H1 (cell line): ENCODE data around the gene ACACA. TPM values are rescaled to one million over a fixed set of nuclear protein-coding genes. Genes with fewer than 3 reads are reported as not detected.

Experiments used
- CTCF ChIA-PET: fragments of 300-600 bp; sonication (Branson Sonifier 250); formaldehyde crosslinking; loops from one replicate; lab custom pipeline; 2021; ENCODE audit not compliant: partially characterized antibody; lab: Charles Lee
- POLR2A ChIA-PET: fragments of 300-600 bp; sonication (Branson Sonifier 250); formaldehyde crosslinking; loops from one replicate; lab custom pipeline; 2021; ENCODE audit warnings: inconsistent platforms; ENCODE audit not compliant: partially characterized antibody; lab: Charles Lee
- DNase-seq, 2 experiments: peaks; one replicate each; pipeline versions ENCODE4 v3.0.0 to v3.0.0-alpha.2; 2010 to 2022; ENCODE audit warnings: low spot score in 2 of 2, low read depth in 1 of 2, mixed read lengths in 1 of 2
- FAIRE-seq: peaks from 2 replicates; lab custom pipeline; 2011; peaks lifted over from hg19 to GRCh38; lab: Jason Lieb, UNC
- H2AFZ ChIP-seq: 2 replicates; pipeline ENCODE4 v1.8.1; 2012; ENCODE audit warnings: low read length, inconsistent platforms
- H2AK5ac ChIP-seq: 2 replicates; pipeline ENCODE4 v1.6.1; 2013; ENCODE audit warnings: low read depth, low read length
- H2BK120ac ChIP-seq: replicated peaks from 2 replicates; pipeline ENCODE3; 2013; ENCODE audit warnings: low read depth, low read length, inconsistent platforms
- H2BK12ac ChIP-seq: 2 replicates; pipeline ENCODE4 v1.6.1; 2013; ENCODE audit warnings: low read depth, low read length
- H2BK15ac ChIP-seq: 2 replicates; pipeline ENCODE4 v1.6.1; 2013; ENCODE audit warnings: low read length
- H2BK20ac ChIP-seq: 2 replicates; pipeline ENCODE4 v1.6.1; 2013; ENCODE audit warnings: low read length
- H2BK5ac ChIP-seq: 2 replicates; pipeline ENCODE4 v1.6.1; 2013; ENCODE audit warnings: low read depth, low read length
- H3K14ac ChIP-seq: 2 replicates; pipeline ENCODE4 v1.6.1; 2013; ENCODE audit warnings: inconsistent platforms; ENCODE audit not compliant: insufficient read length
- H3K18ac ChIP-seq: 2 replicates; pipeline ENCODE4 v1.6.1; 2013; ENCODE audit warnings: low read length; ENCODE audit errors: extremely low read depth
- H3K23ac ChIP-seq: 2 replicates; pipeline ENCODE4 v1.6.1; 2013; ENCODE audit warnings: inconsistent platforms; ENCODE audit not compliant: insufficient read length
- H3K23me2 ChIP-seq: 2 replicates; pipeline ENCODE4 v1.6.1; 2013; ENCODE audit warnings: low read depth, low read length
- H3K27ac ChIP-seq: 2 replicates; pipeline ENCODE4 v1.6.1; 2011; ENCODE audit warnings: low read depth, low read length, inconsistent platforms
- H3K27me3 ChIP-seq, 4 experiments: replicated peaks in 1 of 4; 1 replicate in 1 of 4; 2 replicates in 3 of 4; pipeline versions ENCODE4 v1.6.1 to v1.8.1; 2011 to 2013; ENCODE audit warnings: low read length in 3 of 4, mild to moderate bottlenecking in 3 of 4, inconsistent platforms in 2 of 4, mixed read lengths in 2 of 4, moderate library complexity in 1 of 4; ENCODE audit not compliant: control insufficient read depth in 3 of 4, insufficient read depth in 3 of 4; ENCODE audit errors: extremely low read depth in 1 of 4
- H3K36me3 ChIP-seq, 4 experiments: 2 replicates each; pipeline versions ENCODE4 v1.6.1 to v1.8.1; 2011 to 2013; ENCODE audit warnings: mild to moderate bottlenecking in 4 of 4, low read length in 3 of 4, moderate library complexity in 2 of 4, control low read depth in 1 of 4, inconsistent platforms in 1 of 4; ENCODE audit not compliant: insufficient read depth in 4 of 4, control insufficient read depth in 2 of 4
- H3K4ac ChIP-seq: replicated peaks from 2 replicates; pipeline ENCODE3; 2013; ENCODE audit warnings: low read length, low read depth, mixed read lengths, inconsistent platforms; ENCODE audit not compliant: insufficient read length
- H3K4me1 ChIP-seq, 4 experiments: replicated peaks in 1 of 4; 1 replicate in 1 of 4; 2 replicates in 3 of 4; pipeline versions ENCODE4 v1.6.1 to v1.8.1; 2011 to 2013; ENCODE audit warnings: low read length in 3 of 4, inconsistent platforms in 2 of 4, mixed read lengths in 1 of 4; ENCODE audit not compliant: insufficient read depth in 4 of 4, control insufficient read depth in 3 of 4
- H3K4me2 ChIP-seq, 2 experiments: 2 replicates each; pipeline versions ENCODE4 v1.6.1 to v1.8.1; 2011 to 2013; ENCODE audit warnings: low read depth in 2 of 2, low read length in 2 of 2, control low read depth in 1 of 2, inconsistent platforms in 1 of 2, mild to moderate bottlenecking in 1 of 2; ENCODE audit not compliant: insufficient read depth in 1 of 2
- H3K4me3 ChIP-seq, 4 experiments: fragments of 200-600, 300-600 bp in 1 of 4; sonication (generic), shearing (Covaris generic), sonication (Bioruptor Twin) in 1 of 4; 2 replicates each; pipeline versions ENCODE4 v1.5.1 to v1.8.1; 2011 to 2016; ENCODE audit warnings: low read length in 4 of 4, low read depth in 3 of 4, control low read depth in 2 of 4, inconsistent platforms in 2 of 4, mild to moderate bottlenecking in 2 of 4, mixed read lengths in 1 of 4, moderate library complexity in 1 of 4; ENCODE audit not compliant: insufficient read depth in 2 of 4; ENCODE audit errors: extremely low read depth in 1 of 4
- H3K56ac ChIP-seq: replicated peaks from 2 replicates; pipeline ENCODE3; 2013; ENCODE audit warnings: low read depth, mild to moderate bottlenecking, mixed read lengths, low read length, inconsistent platforms; ENCODE audit not compliant: insufficient read length
- H3K79me1 ChIP-seq: 2 replicates; pipeline ENCODE4 v1.6.1; 2013; ENCODE audit warnings: low read depth, low read length, control low read depth
- H3K79me2 ChIP-seq, 2 experiments: 2 replicates each; pipeline versions ENCODE4 v1.6.1 to v1.8.1; 2012 to 2013; ENCODE audit warnings: low read length in 2 of 2, mild to moderate bottlenecking in 2 of 2, inconsistent platforms in 1 of 2; ENCODE audit not compliant: insufficient read depth in 2 of 2, control insufficient read depth in 1 of 2
- H3K9ac ChIP-seq, 4 experiments: replicated peaks in 1 of 4; 1 replicate in 1 of 4; 2 replicates in 3 of 4; pipeline versions ENCODE4 v1.6.1 to v1.8.1; 2011 to 2013; ENCODE audit warnings: low read depth in 3 of 4, low read length in 3 of 4, control low read depth in 2 of 4, mild to moderate bottlenecking in 2 of 4, moderate library complexity in 2 of 4, inconsistent platforms in 1 of 4; ENCODE audit errors: extremely low read depth in 1 of 4
- H3K9me3 ChIP-seq, 2 experiments: 2 replicates each; pipeline versions ENCODE4 v1.6.1 to v1.8.1; 2012 to 2013; ENCODE audit warnings: mild to moderate bottlenecking in 2 of 2, moderate library complexity in 2 of 2, control low read depth in 1 of 2, inconsistent platforms in 1 of 2, low read depth in 1 of 2, low read length in 1 of 2, mixed read lengths in 1 of 2; ENCODE audit not compliant: insufficient read depth in 2 of 2
- H4K20me1 ChIP-seq, 2 experiments: replicated peaks in 1 of 2; 2 replicates each; pipeline versions ENCODE3 to v1.8.1; 2011 to 2013; ENCODE audit warnings: inconsistent platforms in 2 of 2, low read length in 2 of 2, mild to moderate bottlenecking in 1 of 2; ENCODE audit not compliant: insufficient read depth in 2 of 2, control insufficient read depth in 1 of 2
- H4K5ac ChIP-seq: 2 replicates; pipeline ENCODE4 v1.6.1; 2013; ENCODE audit warnings: low read length, low read depth, mixed read lengths, inconsistent platforms; ENCODE audit not compliant: insufficient read length
- H4K8ac ChIP-seq: 2 replicates; pipeline ENCODE4 v1.8.0; 2013; ENCODE audit warnings: mild to moderate bottlenecking, moderate library complexity, low read length, inconsistent platforms; ENCODE audit not compliant: insufficient read depth; ENCODE audit errors: extremely low read depth
- H4K91ac ChIP-seq: replicated peaks from 2 replicates; pipeline ENCODE3; 2013; ENCODE audit warnings: low read length, mixed read lengths, inconsistent platforms; ENCODE audit not compliant: insufficient read length
- ASH2L ChIP-seq: fragments of 200-600, 300-600 bp; sonication (generic); IDR thresholded peaks from one replicate; pipeline ENCODE4 v1.7.1; 2017; ENCODE audit warnings: low read length
- WGBS, 2 experiments: shearing (Covaris generic) in 1 of 2; methylation state at CpG; one replicate each; pipeline versions ENCODE4 v1.1.6 to v1.1.7; 2013 to 2015; ENCODE audit warnings: low lambda C conversion rate in 2 of 2, mixed read lengths in 2 of 2, inconsistent platforms in 1 of 2, low coverage in 1 of 2, missing lambda C conversion rate in 1 of 2; ENCODE audit not compliant: insufficient replicate concordance in 2 of 2, insufficient coverage in 1 of 2, insufficient read length in 1 of 2; ENCODE audit errors: extremely low coverage in 1 of 2, missing lambda C conversion rate in 1 of 2; 5-methylcytosine and 5-hydroxymethylcytosine counted together
- polyA plus RNA-seq, 7 experiments: library from polyadenylated mRNA; depleted of rRNA in 3 of 7; stranded (reverse) in 5 of 7; unstranded in 2 of 7; fragments of >200 nt in 5 of 7; fragments of 200-250 nt in 2 of 7; gene quantifications; 1 replicate in 5 of 7; 2 replicates in 1 of 7; 4 replicates in 1 of 7; pipeline versions ENCODE4 v1.2.1 to v1.2.3, GENCODE V29; 2011 to 2013; ENCODE audit warnings: missing spikeins in 2 of 7, mixed read lengths in 2 of 7
- total RNA-seq: library from RNA; stranded (reverse); fragmentation: NEBNext Ultra II Directional; extraction: Animal tissue kit (Norgen Biotek cat#: 25700); gene quantifications from 2 replicates; pipeline ENCODE4 v1.2.1, GENCODE V29; 2021

The ACACA gene
- total and polyA plus RNA-seq, 2 of the 8 experiments (the other 6 are each of a cell fraction or from before 2014, with no cell fraction given) = 74.0 to 160 TPM

GRCh38 chr17:37342589-37342988, 64.0 kb downstream of the ACACA start:
- no peak overlapping the region for H3K4me3 ChIP-seq
- peaks cover 8 to 84% of the 10 kb centered on the region in 2 experiments; a peak in 3 of 4 replicates for H3K79me2 ChIP-seq
- no peak overlapping the region for H2AFZ ChIP-seq
- H2BK120ac ChIP-seq = no peak overlapping the region
- no peak overlapping the region for H2AK5ac ChIP-seq
- no peak overlapping the region for H2BK20ac ChIP-seq
- no peak overlapping the region for H3K23ac ChIP-seq
- CTCF ChIA-PET = interaction anchor here (0.7 to 0.9 kb wide), 2 partner anchors 11 to 124 kb away, joined by 3 to 4 read pairs; no protein-coding TSS in a partner anchor
- DNase-seq = no peak
- no peak overlapping the region for H3K27ac ChIP-seq
- peaks cover 4 to 7% of the 10 kb centered on the region in 2 experiments; a peak in 3 of 4 replicates for H3K9me3 ChIP-seq
- WGBS, 2 experiments = 97% methylated on average over 2 of the region's 2 CpGs; no CpG with 5 or more reads in 1 of the 2 experiments
- no peak for FAIRE-seq
- no peak for TF ChIP-seq ASH2L
- TF ChIP-seq, all 59 proteins: peak for 0
- no peak overlapping the region for H2BK15ac ChIP-seq
- no peaks in the 10 kb centered on the region for H3K23me2 ChIP-seq
- no peak overlapping the region for H4K5ac ChIP-seq
- H3K36me3 ChIP-seq = peaks cover 0 to 14% (median 7%) of the 10 kb centered on the region in 4 experiments; a peak in 4 of 8 replicates
- POLR2A ChIA-PET = interaction anchor here (0.6 to 1.8 kb wide), 2 partner anchors 16 to 299 kb away, joined by 3 to 5 read pairs; no protein-coding TSS in a partner anchor
- no peak overlapping the region for H4K91ac ChIP-seq
- H3K9ac ChIP-seq = no peak overlapping the region
- H2BK5ac ChIP-seq = no peak overlapping the region
- no peak overlapping the region for H3K4me2 ChIP-seq
- no peak overlapping the region for H2BK12ac ChIP-seq
- H3K79me1 ChIP-seq = no peaks in the 10 kb centered on the region; the same call in 1 of the 2 replicates
- H3K4me1 ChIP-seq = no peaks in the 10 kb centered on the region
- H3K27me3 ChIP-seq = no peaks in the 10 kb centered on the region
- no peak overlapping the region for H3K14ac ChIP-seq
- no peak overlapping the region for H4K8ac ChIP-seq
- no peak overlapping the region for H3K4ac ChIP-seq
- H4K20me1 ChIP-seq = peaks cover 0 to 3% of the 10 kb centered on the region in 2 experiments
- H3K18ac ChIP-seq = no peak overlapping the region
- no peak overlapping the region for H3K56ac ChIP-seq
